HL-60 (cell line): Measurements from ENCODE around the gene SPAG17.

Source experiments
- DNase-seq, 2 experiments: peaks; one replicate each; pipeline ENCODE4 v3.0.0-alpha.2; 2010 to 2020; ENCODE audit warnings: low read depth in 1 of 2, low spot score in 1 of 2
- H3K27ac ChIP-seq: fragments of 250-450 bp; sonication (Bioruptor Pico); replicated peaks from 2 replicates; pipeline ENCODE4 v1.5.1; 2020; ENCODE audit warnings: mild to moderate bottlenecking, moderate library complexity
- H3K27me3 ChIP-seq: fragments of 250-450 bp; sonication (Bioruptor Pico); 2 replicates; pipeline ENCODE4 v1.5.1; 2021; ENCODE audit warnings: mild to moderate bottlenecking, moderate library complexity; ENCODE audit not compliant: insufficient read depth, poor library complexity, severe bottlenecking
- H3K4me3 ChIP-seq: replicated peaks from 2 replicates; pipeline ENCODE4 v1.5.1; 2011; ENCODE audit warnings: mild to moderate bottlenecking, control low read depth, low read length; ENCODE audit not compliant: insufficient read depth
- CTCF ChIP-seq: IDR thresholded peaks from one replicate; pipeline ENCODE4 v1.5.1; 2011; ENCODE audit warnings: low read length, control low read depth, inconsistent platforms; ENCODE audit not compliant: insufficient read depth
- GABPA ChIP-seq: IDR thresholded peaks from 2 replicates; pipeline ENCODE4 v1.6.1; 2012; ENCODE audit warnings: low read depth
- POLR2AphosphoS5 ChIP-seq: IDR thresholded peaks from 2 replicates; pipeline ENCODE4 v1.6.1; 2012; ENCODE audit warnings: low read depth
- REST ChIP-seq: IDR thresholded peaks from 2 replicates; pipeline ENCODE4 v1.6.1; 2012; ENCODE audit warnings: low read depth; ENCODE audit not compliant: insufficient replicate concordance
- SPI1 ChIP-seq: IDR thresholded peaks from 2 replicates; pipeline ENCODE4 v1.6.1; 2012; ENCODE audit warnings: low read depth, mild to moderate bottlenecking, borderline replicate concordance

The SPAG17 gene

GRCh38 chr1:118075116-118075515 is 109.9 kb downstream of the SPAG17 start:
- DNase-seq: no peak
- Histone ChIP-seq H3K4me3 (no peak overlapping the region), H3K27ac (no peak overlapping the region), H3K27me3 (no peaks in the 10 kb centered on the region)
- TF ChIP-seq POLR2AphosphoS5 (no peak), CTCF (no peak), REST (no peak), SPI1 (no peak), GABPA (no peak)

- no peak for TF ChIP-seq CTCF
- TF ChIP-seq REST: no peak
- no peak for TF ChIP-seq GABPA
- no peak for TF ChIP-seq POLR2AphosphoS5
- no peak for TF ChIP-seq SPI1
- no peaks in the 10 kb centered on the region for H3K27me3 ChIP-seq
- no peak for DNase-seq
- no peak overlapping the region for H3K27ac ChIP-seq
- no peak overlapping the region for H3K4me3 ChIP-seq
Observed at GRCh38 chr1:118073648-118074435, 111.2 kb downstream of the SPAG17 start.

GRCh38 chr1:118049981-118050380 is 135.0 kb downstream of the SPAG17 start:
- H3K4me3 ChIP-seq: no peak overlapping the region
- peak in 1 of 2 experiments; percentile 14 for DNase-seq
- no peak overlapping the region for H3K27ac ChIP-seq
- H3K27me3 ChIP-seq: no peaks in the 10 kb centered on the region
- TF ChIP-seq CTCF (no peak), POLR2AphosphoS5 (no peak), GABPA (no peak), SPI1 (no peak), REST (no peak)
